Activated CD4-positive, alpha-beta memory T cell treated with anti-CD3 and anti-CD28 coated beads, Interleukin-2, amount 10 ng/mL, durations not matched to agents 7 days and 5 days (primary cell): ENCODE data around the gene ZSWIM3. TPM values are rescaled to one million over a fixed set of nuclear protein-coding genes. Genes with fewer than 3 reads are reported as not detected.

Experiments
- CTCF ChIA-PET: fragments of 350-600 bp; sonication (Branson Sonifier 250); formaldehyde crosslinking; loops from one replicate; lab custom pipeline; 2021; ENCODE audit warnings: antibody characterized with exemption, inconsistent platforms; lab: Charles Lee
- POLR2A ChIA-PET: fragments of 350-600 bp; sonication (Branson Sonifier 250); formaldehyde crosslinking; loops from one replicate; lab custom pipeline; 2021; ENCODE audit warnings: antibody characterized with exemption; lab: Charles Lee
- DNase-seq: peaks from one replicate; pipeline ENCODE4 v3.0.0-alpha.2; 2020
- H3K27ac Mint-ChIP-seq: one replicate; pipeline ENCODE4 v1.8.0; 2021; ENCODE audit warnings: mild to moderate bottlenecking, mixed read lengths
- H3K27me3 Mint-ChIP-seq: one replicate; pipeline ENCODE4 v1.8.0; 2021; ENCODE audit warnings: mixed read lengths
- H3K36me3 Mint-ChIP-seq: one replicate; pipeline ENCODE4 v1.8.0; 2021; ENCODE audit warnings: low read depth, mixed read lengths
- H3K4me1 Mint-ChIP-seq: one replicate; pipeline ENCODE4 v1.8.0; 2021; ENCODE audit warnings: mixed read lengths
- H3K4me3 Mint-ChIP-seq: one replicate; pipeline ENCODE4 v1.8.0; 2021; ENCODE audit warnings: mild to moderate bottlenecking, mixed read lengths
- H3K9me3 Mint-ChIP-seq: one replicate; pipeline ENCODE4 v1.8.0; 2021; ENCODE audit warnings: mixed read lengths
- total RNA-seq, 2 experiments: library from RNA; stranded (reverse); gene quantifications; one replicate each; pipeline ENCODE4 v1.2.3, GENCODE V29; 2021

Gene ZSWIM3
- total RNA-seq, 2 experiments from 2014 or later, result 5.5 to 5.7 TPM

DNA sequence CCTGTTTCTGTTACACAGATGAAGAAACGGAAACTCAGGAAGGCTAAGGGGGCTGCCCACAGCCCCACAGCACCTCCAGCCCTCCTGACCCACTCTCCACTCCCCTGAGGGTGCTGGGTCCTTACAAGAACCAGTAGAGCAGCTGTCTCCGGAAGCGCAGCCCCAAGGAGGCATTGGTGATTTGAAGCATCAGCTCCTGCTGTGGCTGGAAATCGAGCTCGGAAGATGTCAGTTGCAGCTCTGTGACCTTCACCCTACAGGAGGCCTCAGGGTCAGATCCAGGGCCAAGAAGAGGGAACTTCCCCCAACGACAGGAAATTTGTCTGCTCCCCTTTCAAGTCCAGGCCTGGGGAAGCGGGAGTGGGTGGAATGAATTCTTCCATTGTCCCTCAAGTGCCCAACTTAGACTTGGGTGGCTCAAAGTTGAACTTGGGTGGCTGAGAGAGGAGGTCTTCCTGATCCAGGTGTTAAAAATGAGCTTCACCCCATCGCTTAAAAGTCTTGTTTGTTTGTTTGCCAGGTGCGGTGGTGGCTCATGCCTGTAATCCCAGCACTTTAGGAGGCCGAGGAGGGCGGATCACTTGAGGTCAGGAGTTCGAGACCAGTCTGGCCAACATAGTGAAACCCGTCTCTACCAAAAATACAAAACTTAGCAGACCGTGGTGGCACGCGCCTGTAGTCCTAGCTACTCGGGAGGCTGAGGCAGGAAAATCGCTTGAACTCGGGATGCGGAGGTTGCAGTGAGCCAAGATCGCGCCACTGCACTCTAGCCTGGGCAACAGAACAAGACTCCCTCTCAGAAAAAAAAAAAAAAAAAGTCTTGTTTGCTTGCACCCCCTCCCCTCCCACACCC, 52.6 kb downstream of the ZSWIM3 start:
- H3K4me3 Mint-ChIP-seq, result peak overlapping the region; percentile 64
- no peaks in the 10 kb centered on the region for H3K9me3 Mint-ChIP-seq
- H3K36me3 Mint-ChIP-seq, result no peaks in the 10 kb centered on the region
- no peak for DNase-seq
- ChIA-PET POLR2A (interaction anchor here (0.8 to 2.3 kb wide), 6 partner anchors 8 to 97 kb away, joined by 3 to 16 read pairs (median 5); partner anchors contain the start of genes CTSA, NEURL2, PCIF1 and UBE2C), CTCF (interaction anchor here (0.6 to 1.5 kb wide), 4 partner anchors 60 to 616 kb away, joined by 3 to 5 read pairs (median 3); no protein-coding TSS in a partner anchor)
- peaks cover 17% of the 10 kb centered on the region for H3K27me3 Mint-ChIP-seq
- H3K4me1 Mint-ChIP-seq, result peaks cover 19% of the 10 kb centered on the region
- no peak overlapping the region for H3K27ac Mint-ChIP-seq

DNA sequence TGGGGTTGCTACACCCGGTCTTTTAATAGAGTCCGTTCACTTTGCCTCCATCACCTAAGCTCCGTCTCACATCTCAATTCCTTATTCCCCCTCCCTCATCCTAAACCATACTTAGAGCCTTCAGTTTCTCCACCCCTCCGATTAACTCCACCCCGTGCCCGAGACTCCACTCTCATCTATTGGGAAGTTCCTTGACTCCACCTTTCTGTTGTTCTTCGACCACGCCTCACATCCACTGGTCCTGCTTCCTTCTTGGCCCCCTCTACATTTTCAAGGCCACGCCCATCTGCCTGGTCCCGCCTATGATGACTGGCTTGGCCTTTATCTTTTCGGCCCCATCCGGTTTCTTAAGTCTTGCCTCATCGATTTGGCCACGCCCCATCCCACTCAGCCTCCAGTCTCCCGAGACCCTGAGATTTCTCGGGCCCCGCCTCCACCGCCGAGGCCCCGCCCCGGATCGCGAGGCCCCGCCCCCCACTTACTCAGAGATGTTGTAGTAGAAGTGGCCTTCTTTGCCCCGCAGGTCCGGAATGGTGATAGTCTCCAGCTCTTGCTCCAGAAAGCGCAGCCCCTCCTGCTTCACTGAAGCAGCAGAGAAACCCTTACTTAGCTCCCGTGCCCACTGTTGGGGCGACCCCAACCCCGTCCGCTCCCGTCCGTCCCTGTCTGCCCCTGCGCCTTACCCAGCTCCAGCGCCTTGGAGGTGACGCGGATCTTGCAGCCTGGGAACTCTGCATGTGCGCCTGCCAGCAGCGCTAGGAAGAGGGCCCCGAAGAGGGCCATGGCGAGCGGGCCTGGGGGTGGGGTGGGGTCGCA, 53.5 kb downstream of the ZSWIM3 start:
- Mint-ChIP-seq H3K4me3 (peak overlapping the region; percentile 64), H3K27me3 (peaks cover 17% of the 10 kb centered on the region), H3K36me3 (no peaks in the 10 kb centered on the region), H3K9me3 (no peaks in the 10 kb centered on the region), H3K27ac (peak overlapping the region; percentile 43), H3K4me1 (peaks cover 19% of the 10 kb centered on the region)
- ChIA-PET POLR2A (interaction anchor here (0.8 to 2.3 kb wide), 5 partner anchors 9 to 98 kb away, joined by 3 to 16 read pairs (median 4); partner anchors contain the start of genes PCIF1, UBE2C and ZSWIM1), CTCF (interaction anchor here (0.7 kb wide), 1 partner anchor 76 kb away, joined by 3 read pairs; no protein-coding TSS in a partner anchor)
- peak; percentile 92 for DNase-seq

DNA sequence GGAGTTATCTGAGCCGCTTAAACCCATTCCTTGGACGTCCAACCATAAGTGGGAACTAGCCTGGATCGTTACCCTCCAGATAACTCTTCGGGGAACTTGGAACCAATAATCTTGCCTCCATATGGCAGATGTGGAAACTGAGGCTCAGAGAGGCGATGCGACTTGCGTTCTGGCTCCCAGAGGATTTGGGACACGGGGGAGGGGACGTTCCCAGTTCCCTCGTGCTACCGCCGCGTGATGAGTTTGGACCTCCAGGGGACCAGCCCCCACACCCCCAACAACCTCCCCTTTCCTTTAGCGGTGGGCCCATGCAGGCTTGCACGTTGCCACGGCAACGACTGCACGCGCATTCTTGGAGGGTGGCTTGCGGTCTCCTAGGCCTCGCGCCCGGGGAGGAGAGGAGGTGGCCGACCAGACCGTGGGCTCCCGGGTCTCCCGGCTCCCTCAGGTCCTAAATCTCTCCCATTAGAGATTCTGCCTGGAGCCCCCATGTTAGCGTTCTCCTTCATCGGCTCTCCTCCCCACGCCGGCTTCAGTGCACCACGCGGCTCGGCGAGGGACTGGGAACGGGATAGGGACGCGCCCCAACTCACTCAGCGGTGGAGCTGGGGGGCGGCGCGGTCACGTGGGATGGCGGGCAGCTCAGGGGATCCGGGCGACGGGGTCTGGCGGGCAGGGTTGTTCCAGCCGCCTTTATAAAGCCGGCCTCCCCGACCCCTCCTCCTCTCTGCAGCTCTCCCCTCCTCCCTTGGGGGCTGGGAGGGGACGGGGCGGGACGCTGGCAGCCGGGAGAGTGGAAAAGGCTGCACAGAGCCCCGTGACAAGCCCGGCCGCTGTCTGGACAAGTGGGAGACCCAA, 54.3 kb downstream of the ZSWIM3 start, which contains the start of gene PLTP:
TSS of gene PLTP (minus strand) at position 670 of the 858 bp plus-strand sequence. CDS start 703 bp downstream, outside the sequence.
- no peaks in the 10 kb centered on the region for H3K9me3 Mint-ChIP-seq
- ChIA-PET CTCF (no interaction called here), POLR2A (interaction anchor here (1.6 to 2.3 kb wide), 2 partner anchors 22 to 99 kb away, joined by 4 to 16 read pairs; partner anchors contain the start of genes PCIF1 and UBE2C)
- peaks cover 23% of the 10 kb centered on the region for H3K27me3 Mint-ChIP-seq
- H3K4me3 Mint-ChIP-seq, result peak within 1 kb of the TSS; percentile 64
- no peaks in the 10 kb centered on the region for H3K36me3 Mint-ChIP-seq
- no peak within 1 kb of the TSS for H3K27ac Mint-ChIP-seq
- DNase-seq, result peak; percentile 35
- H3K4me1 Mint-ChIP-seq, result peaks cover 19% of the 10 kb centered on the region

DNA sequence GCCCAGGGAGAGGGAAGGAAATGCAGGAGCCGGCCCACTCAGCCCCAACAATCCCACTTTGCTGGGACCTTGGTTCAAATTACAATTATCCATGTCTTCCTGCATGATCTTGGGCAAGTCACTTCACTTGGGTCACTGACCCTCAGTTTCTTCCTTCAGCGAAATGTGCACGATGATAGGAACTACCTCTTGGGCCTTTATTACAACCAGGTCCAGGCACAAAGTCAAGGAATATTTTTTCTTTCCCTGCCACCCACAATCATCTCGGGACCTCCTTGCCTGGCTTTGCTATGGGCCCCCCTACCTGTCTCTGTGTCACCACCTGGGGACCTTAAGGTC, 54.9 kb downstream of the ZSWIM3 start:
- Mint-ChIP-seq H3K36me3 (no peaks in the 10 kb centered on the region), H3K9me3 (no peaks in the 10 kb centered on the region), H3K27me3 (peaks cover 23% of the 10 kb centered on the region), H3K4me3 (no peak overlapping the region), H3K4me1 (peaks cover 19% of the 10 kb centered on the region), H3K27ac (no peak overlapping the region)
- no peak for DNase-seq
- CTCF ChIA-PET, result no interaction called here
- POLR2A ChIA-PET, result no interaction called here

DNA sequence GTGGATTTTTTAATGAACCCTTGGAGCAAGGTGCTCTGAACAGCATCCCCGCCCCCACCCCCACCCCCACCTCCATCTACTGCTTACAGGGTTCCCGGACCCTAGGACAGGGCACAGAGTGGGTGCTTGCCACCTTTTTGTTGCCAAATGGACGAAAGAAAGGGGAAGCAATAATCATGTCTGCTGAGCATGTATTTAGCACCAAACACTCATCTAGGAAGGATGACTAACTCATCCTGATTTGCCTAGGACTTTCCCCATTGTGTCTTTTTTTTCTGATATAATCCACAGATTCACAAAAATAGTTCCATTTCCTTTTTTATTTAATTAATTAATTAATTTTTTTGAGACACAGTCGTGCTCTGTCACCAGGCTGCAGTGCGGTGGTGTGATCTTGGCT, 55.7 kb downstream of the ZSWIM3 start:
- Mint-ChIP-seq H3K27ac (no peak overlapping the region), H3K27me3 (peaks cover 26% of the 10 kb centered on the region), H3K4me3 (no peak overlapping the region), H3K36me3 (no peaks in the 10 kb centered on the region), H3K9me3 (no peaks in the 10 kb centered on the region), H3K4me1 (peaks cover 19% of the 10 kb centered on the region)
- CTCF ChIA-PET, result no interaction called here
- no peak for DNase-seq
- POLR2A ChIA-PET, result no interaction called here

DNA sequence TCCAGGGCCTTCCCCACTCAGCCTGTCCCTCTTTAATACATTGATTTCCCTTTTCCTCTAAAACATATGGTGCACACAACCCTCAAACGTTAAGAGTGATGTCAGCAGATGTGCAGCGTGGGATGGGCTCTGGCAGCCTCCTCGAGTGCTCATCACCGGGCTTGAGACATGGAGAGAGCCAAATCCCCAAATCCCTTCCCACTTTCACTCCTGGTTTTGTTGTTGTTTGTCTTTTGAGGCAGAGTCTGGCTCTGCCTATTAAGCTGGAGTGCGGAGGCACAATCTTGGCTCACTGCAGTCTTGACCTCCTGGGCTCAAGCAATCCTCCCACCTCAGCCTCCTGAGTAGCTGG, 60.4 kb downstream of the ZSWIM3 start:
- H3K9me3 Mint-ChIP-seq, result no peaks in the 10 kb centered on the region
- CTCF ChIA-PET, result interaction anchor here (1.0 kb wide), 1 partner anchor 119 kb away, joined by 3 read pairs; no protein-coding TSS in a partner anchor
- POLR2A ChIA-PET, result interaction anchor here (0.8 to 4.1 kb wide), 2 partner anchors 16 to 55 kb away, joined by 3 to 16 read pairs; partner anchors contain the start of genes PCIF1 and ZNF335
- H3K4me1 Mint-ChIP-seq, result peaks cover 3% of the 10 kb centered on the region
- no peak for DNase-seq
- H3K4me3 Mint-ChIP-seq, result no peak overlapping the region
- no peak overlapping the region for H3K27ac Mint-ChIP-seq
- no peaks in the 10 kb centered on the region for H3K36me3 Mint-ChIP-seq
- H3K27me3 Mint-ChIP-seq, result peaks cover 30% of the 10 kb centered on the region

DNA sequence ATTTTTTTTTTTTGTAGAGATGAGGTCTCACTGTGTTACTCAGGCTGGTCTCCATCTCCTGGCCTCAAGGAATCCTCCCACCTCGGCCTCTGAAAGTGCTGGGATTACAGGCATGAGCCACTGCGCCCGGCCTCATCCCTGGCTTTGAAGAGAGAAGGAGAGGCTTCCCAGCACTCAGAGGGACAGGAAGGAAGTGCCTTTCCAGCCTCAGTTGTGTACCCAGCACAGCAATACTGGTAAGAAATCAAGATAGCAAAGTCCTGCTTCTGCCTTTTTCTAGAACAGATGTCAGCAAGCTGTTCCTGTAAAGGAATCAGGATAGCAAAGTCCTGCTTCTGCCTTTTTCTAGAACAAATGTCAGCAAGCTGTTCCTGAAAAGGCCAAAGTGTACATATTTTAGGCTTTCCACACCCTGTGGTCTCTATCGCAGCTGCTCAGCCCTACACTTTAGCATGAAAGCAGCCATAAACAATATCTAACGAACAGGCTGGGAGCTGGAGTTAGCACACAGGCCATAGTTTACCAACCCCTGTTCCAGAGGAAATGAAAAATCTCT, 60.8 kb downstream of the ZSWIM3 start:
- peaks cover 3% of the 10 kb centered on the region for H3K4me1 Mint-ChIP-seq
- peaks cover 32% of the 10 kb centered on the region for H3K27me3 Mint-ChIP-seq
- DNase-seq, result no peak
- ChIA-PET POLR2A (interaction anchor here (0.8 to 4.1 kb wide), 3 partner anchors 15 to 62 kb away, joined by 3 to 16 read pairs (median 3); partner anchors contain the start of genes PCIF1 and ZNF335), CTCF (interaction anchor here (1.0 kb wide), 1 partner anchor 119 kb away, joined by 3 read pairs; no protein-coding TSS in a partner anchor)
- H3K27ac Mint-ChIP-seq, result no peak overlapping the region
- H3K4me3 Mint-ChIP-seq, result no peak overlapping the region
- H3K9me3 Mint-ChIP-seq, result no peaks in the 10 kb centered on the region
- H3K36me3 Mint-ChIP-seq, result no peaks in the 10 kb centered on the region

DNA sequence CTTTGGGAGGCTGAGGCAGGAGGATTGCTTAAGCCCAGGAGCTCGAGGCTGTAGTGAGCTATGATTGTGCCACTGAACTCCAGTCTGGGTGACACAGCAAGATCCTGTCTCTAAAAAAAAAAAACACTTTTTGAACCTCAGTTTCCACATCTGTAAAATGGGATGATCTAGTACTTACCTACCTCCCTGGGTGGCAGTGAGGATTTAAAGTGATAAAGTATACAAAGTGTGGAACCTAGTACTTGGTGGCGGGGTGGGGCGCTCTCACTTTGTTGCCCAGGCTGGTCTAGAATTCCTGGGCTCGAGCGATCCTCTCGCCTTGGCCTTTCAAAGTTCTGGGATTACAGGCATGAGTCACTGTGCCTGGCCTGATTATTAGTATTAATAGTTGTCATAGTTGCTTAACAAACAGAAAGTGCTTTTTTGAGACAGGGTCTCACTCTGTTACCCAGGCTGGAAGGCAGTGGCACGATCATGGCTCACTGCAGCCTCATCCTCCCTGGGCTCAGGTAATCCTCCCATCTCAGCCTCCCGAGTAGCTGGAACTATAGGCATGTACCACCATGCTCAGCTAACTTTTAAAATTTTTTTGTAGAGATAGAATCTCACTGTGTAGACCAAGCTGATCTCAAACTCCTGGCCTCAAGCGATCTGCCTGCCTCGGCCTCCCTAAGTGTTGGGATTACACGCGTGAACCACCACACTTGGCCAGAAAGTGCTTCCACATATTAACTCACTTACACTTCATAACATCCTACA, 61.5 kb downstream of the ZSWIM3 start:
- H3K27ac Mint-ChIP-seq, result no peak overlapping the region
- DNase-seq, result no peak
- H3K27me3 Mint-ChIP-seq, result peaks cover 32% of the 10 kb centered on the region
- no peak overlapping the region for H3K4me3 Mint-ChIP-seq
- H3K4me1 Mint-ChIP-seq, result peaks cover 3% of the 10 kb centered on the region
- H3K36me3 Mint-ChIP-seq, result no peaks in the 10 kb centered on the region
- H3K9me3 Mint-ChIP-seq, result no peaks in the 10 kb centered on the region
- POLR2A ChIA-PET, result interaction anchor here (0.9 to 4.1 kb wide), 4 partner anchors 15 to 62 kb away, joined by 3 to 16 read pairs (median 3); partner anchors contain the start of gene PCIF1
- CTCF ChIA-PET, result interaction anchor here (1.0 to 1.7 kb wide), 3 partner anchors 34 to 120 kb away, joined by 3 to 4 read pairs (median 3); no protein-coding TSS in a partner anchor

DNA sequence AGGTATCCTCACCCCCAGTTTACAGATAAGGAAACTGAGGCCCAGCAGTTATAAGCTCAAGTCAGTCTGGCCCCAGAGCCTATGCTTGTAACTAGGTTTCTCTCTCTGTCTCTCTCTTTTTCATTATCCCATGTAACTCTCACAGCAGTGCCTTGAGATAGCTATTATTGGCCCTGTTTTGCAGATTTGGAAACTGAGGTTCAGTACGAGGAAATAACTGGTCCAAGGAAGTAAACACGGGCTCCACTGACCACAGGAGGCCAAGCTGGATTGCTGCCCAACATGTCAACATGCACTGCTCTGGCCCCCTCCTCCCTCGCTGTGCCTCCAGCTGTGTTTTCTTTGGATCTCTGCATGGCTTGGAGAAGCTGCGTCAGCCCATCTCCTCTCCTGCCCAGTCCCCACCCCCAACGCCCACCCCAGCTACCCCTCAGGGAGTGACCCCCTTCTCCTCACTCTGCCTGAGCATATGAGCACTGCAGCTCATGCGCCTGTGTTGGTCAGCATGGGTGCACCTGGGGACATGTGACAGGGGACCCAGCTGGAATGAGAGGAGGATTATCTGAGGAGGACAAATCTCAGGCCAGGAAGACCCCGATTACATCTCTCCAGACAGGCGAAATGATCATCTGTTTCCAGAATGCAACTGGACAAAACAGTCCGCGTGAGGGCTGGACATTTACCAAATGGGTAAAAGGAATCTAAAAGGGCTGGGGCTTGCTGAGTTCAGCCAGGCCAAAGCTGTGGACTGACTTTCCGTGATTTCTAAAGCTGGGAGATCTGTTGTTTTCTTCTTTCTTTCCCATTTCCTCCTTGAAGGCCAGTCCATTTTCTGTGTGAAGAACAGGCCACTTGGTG, 62.4 kb downstream of the ZSWIM3 start:
- Mint-ChIP-seq H3K27me3 (peaks cover 26% of the 10 kb centered on the region), H3K9me3 (no peaks in the 10 kb centered on the region), H3K4me1 (peaks cover 3% of the 10 kb centered on the region), H3K36me3 (no peaks in the 10 kb centered on the region), H3K4me3 (no peak overlapping the region), H3K27ac (no peak overlapping the region)
- DNase-seq, result no peak
- POLR2A ChIA-PET, result interaction anchor here (0.9 to 4.1 kb wide), 5 partner anchors 14 to 63 kb away, joined by 3 to 16 read pairs (median 3); partner anchors contain the start of gene PCIF1
- CTCF ChIA-PET, result interaction anchor here (0.8 to 1.7 kb wide), 4 partner anchors 14 to 50 kb away, joined by 3 to 4 read pairs (median 3); no protein-coding TSS in a partner anchor
